ENCODE data around the gene AKT3.

GRCh38 chr1:243547891-243548290, 302.2 kb downstream of the AKT3 start:
- TF ChIP-seq POLR2AphosphoS5 (IDR thresholded peaks at IDR 0.05; ENCODE audit: low read depth, low read length) = no peak
- no peak for TF ChIP-seq POU2F2 (IDR thresholded peaks at IDR 0.05; ENCODE audit: low read depth, low read length)
- no peak for TF ChIP-seq TAF1 (IDR thresholded peaks at IDR 0.05; ENCODE audit: low read depth, low read length)
- TF ChIP-seq POLR2A (IDR thresholded peaks at IDR 0.05; ENCODE audit: low read depth, low read length) = no peak
- TF ChIP-seq SPI1 (IDR thresholded peaks at IDR 0.05; ENCODE audit: low read depth, low read length) = no peak
- no peak for TF ChIP-seq PAX5 (IDR thresholded peaks at IDR 0.05; ENCODE audit: insufficient read depth, low read length, severe bottlenecking)

All from GM12891 (cell line).